OCI-LY7 (cell line): ENCODE measurements around the gene PODXL2. TPM values are rescaled to one million over a fixed set of nuclear protein-coding genes. Genes with fewer than 3 reads are reported as not detected.

Experiments used
- BruUV-seq: library from RNA; stranded (reverse); fragments of 400-500 nt; replicated peaks from 2 replicates; lab custom pipeline; 2021; lab: Mats Ljungman, UMichigan
- CTCF ChIA-PET: fragments of 300-600 bp; sonication (Branson Sonifier 250); formaldehyde crosslinking; loops from one replicate; lab custom pipeline; 2022; ENCODE audit warnings: antibody characterized with exemption; ENCODE audit not compliant: unreplicated experiment; lab: Charles Lee
- POLR2A ChIA-PET: fragments of 300-600 bp; sonication (Branson Sonifier 250); formaldehyde crosslinking; loops from one replicate; lab custom pipeline; 2022; ENCODE audit warnings: antibody characterized with exemption; lab: Charles Lee
- DNase-seq: peaks from one replicate; pipeline ENCODE4 v3.0.0-alpha.2; 2015; ENCODE audit warnings: low spot score
- H2AFZ ChIP-seq: fragments of 200-600 bp; sonication (generic), shearing (Covaris generic); 2 replicates; pipeline ENCODE4 v1.6.1; 2014; ENCODE audit warnings: mild to moderate bottlenecking, antibody characterized with exemption, low read length, moderate library complexity
- H3K27ac ChIP-seq: fragments of 200-600 bp; sonication (generic); 2 replicates; pipeline ENCODE4 v1.5.1; 2014; ENCODE audit warnings: mixed run types, low read depth, mild to moderate bottlenecking, moderate library complexity, low read length, inconsistent platforms; ENCODE audit not compliant: poor library complexity, severe bottlenecking
- H3K36me3 ChIP-seq: fragments of 200-600 bp; sonication (generic); 2 replicates; pipeline ENCODE4 v1.6.1; 2014; ENCODE audit warnings: mild to moderate bottlenecking, antibody characterized with exemption, low read length, moderate library complexity, mixed read lengths; ENCODE audit not compliant: insufficient read depth
- H3K4me1 ChIP-seq: fragments of 200-600 bp; sonication (generic); 2 replicates; pipeline ENCODE4 v1.5.1; 2014; ENCODE audit warnings: mild to moderate bottlenecking, low read length; ENCODE audit not compliant: insufficient read depth, poor library complexity, severe bottlenecking
- H3K4me2 ChIP-seq: fragments of 200-600 bp; sonication (generic); 2 replicates; pipeline ENCODE4 v1.6.1; 2014; ENCODE audit warnings: mild to moderate bottlenecking, low read length
- H3K4me3 ChIP-seq: fragments of 200-600 bp; sonication (generic); 2 replicates; pipeline ENCODE4 v1.5.1; 2014; ENCODE audit warnings: mild to moderate bottlenecking, low read depth, low read length; ENCODE audit not compliant: poor library complexity, severe bottlenecking
- H3K79me2 ChIP-seq: fragments of 200-600 bp; sonication (generic); 2 replicates; pipeline ENCODE4 v1.6.1; 2016; ENCODE audit warnings: low read depth, mild to moderate bottlenecking, low read length, moderate library complexity, mixed read lengths; ENCODE audit not compliant: insufficient read depth
- H3K9me2 ChIP-seq: fragments of 200-600 bp; sonication (generic); 2 replicates; pipeline ENCODE4 v1.6.1; 2016; ENCODE audit warnings: mild to moderate bottlenecking, low read length, mixed read lengths; ENCODE audit not compliant: insufficient read depth
- H3K9me3 ChIP-seq: fragments of 200-600 bp; sonication (generic); 2 replicates; pipeline ENCODE4 v1.6.1; 2014; ENCODE audit warnings: mild to moderate bottlenecking, mixed run types, low read length, mixed read lengths
- H4K20me1 ChIP-seq: fragments of 200-600 bp; sonication (generic); 2 replicates; pipeline ENCODE4 v1.6.1; 2014; ENCODE audit warnings: mild to moderate bottlenecking, antibody characterized with exemption, low read length, moderate library complexity, mixed read lengths; ENCODE audit not compliant: insufficient read depth
- EZH2phosphoT487 ChIP-seq: fragments of 200-600 bp; sonication (generic); IDR thresholded peaks from 2 replicates; pipeline ENCODE4 v1.6.1; 2018; ENCODE audit warnings: low read depth, borderline replicate concordance, mild to moderate bottlenecking, mixed run types, antibody characterized with exemption, low read length, moderate library complexity, mixed read lengths
- intact Hi-C: fragments of 100-400 bp; cut with micrococcal nuclease; formaldehyde crosslinking; loops from one replicate; pipeline ENCODE4 v1.10.0; 2022; ENCODE audit not compliant: unreplicated experiment
- total RNA-seq, 2 experiments: library from RNA; depleted of rRNA in 1 of 2; stranded (reverse); fragments of >200 nt in 1 of 2; shearing (Covaris generic) in 1 of 2; gene quantifications; 2 replicates each; pipeline ENCODE4 v1.2.3, GENCODE V29; 2014 to 2022
- TF ChIP-seq, protein P1 (sequence below): fragments of 200-600 bp; sonication (generic); conservative IDR thresholded peaks from 2 replicates; pipeline ENCODE4 v1.5.1; 2014; ENCODE audit warnings: mild to moderate bottlenecking, antibody characterized with exemption, low read length, moderate library complexity, mixed read lengths

PODXL2 gene
- total RNA-seq, 2 experiments from 2014 or later: 16.1 to 29.4 TPM

GRCh38 chr3:127598841-127599570, 30.0 kb upstream of the PODXL2 start:
- H3K4me2 ChIP-seq: peak overlapping the region; percentile 89
- CTCF ChIA-PET: no interaction called here
- H3K27ac ChIP-seq: peak overlapping the region; percentile 70
- peak overlapping the region; percentile 73 for H3K4me3 ChIP-seq
- no peaks in the 10 kb centered on the region; the same call in 1 of the 2 replicates for H3K9me3 ChIP-seq
- peaks cover 53% of the 10 kb centered on the region for H3K79me2 ChIP-seq
- peak; percentile 24 for DNase-seq
- POLR2A ChIA-PET: interaction anchor here (0.7 to 2.0 kb wide), 10 partner anchors 9 to 456 kb away, joined by 3 to 7 read pairs (median 3); no protein-coding TSS in a partner anchor
- no TSS peak for BruUV-seq
- peaks cover 46% of the 10 kb centered on the region for H3K4me1 ChIP-seq
- TF ChIP-seq, protein P1, sequence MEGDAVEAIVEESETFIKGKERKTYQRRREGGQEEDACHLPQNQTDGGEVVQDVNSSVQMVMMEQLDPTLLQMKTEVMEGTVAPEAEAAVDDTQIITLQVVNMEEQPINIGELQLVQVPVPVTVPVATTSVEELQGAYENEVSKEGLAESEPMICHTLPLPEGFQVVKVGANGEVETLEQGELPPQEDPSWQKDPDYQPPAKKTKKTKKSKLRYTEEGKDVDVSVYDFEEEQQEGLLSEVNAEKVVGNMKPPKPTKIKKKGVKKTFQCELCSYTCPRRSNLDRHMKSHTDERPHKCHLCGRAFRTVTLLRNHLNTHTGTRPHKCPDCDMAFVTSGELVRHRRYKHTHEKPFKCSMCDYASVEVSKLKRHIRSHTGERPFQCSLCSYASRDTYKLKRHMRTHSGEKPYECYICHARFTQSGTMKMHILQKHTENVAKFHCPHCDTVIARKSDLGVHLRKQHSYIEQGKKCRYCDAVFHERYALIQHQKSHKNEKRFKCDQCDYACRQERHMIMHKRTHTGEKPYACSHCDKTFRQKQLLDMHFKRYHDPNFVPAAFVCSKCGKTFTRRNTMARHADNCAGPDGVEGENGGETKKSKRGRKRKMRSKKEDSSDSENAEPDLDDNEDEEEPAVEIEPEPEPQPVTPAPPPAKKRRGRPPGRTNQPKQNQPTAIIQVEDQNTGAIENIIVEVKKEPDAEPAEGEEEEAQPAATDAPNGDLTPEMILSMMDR: no peak
- no peak for TF ChIP-seq EZH2phosphoT487
- no peak overlapping the region for H2AFZ ChIP-seq
- peaks cover 16% of the 10 kb centered on the region; the same call in 1 of the 2 replicates for H4K20me1 ChIP-seq
- H3K9me2 ChIP-seq: no peaks in the 10 kb centered on the region
- H3K36me3 ChIP-seq: peaks cover 58% of the 10 kb centered on the region
- intact Hi-C loops: loop anchor here (2.0 kb wide), 1 partner anchor 74 kb away; the partner anchor contains the start of gene ABTB1

GRCh38 chr3:127600749-127601456, 28.1 kb upstream of the PODXL2 start:
- Histone ChIP-seq H3K9me2 (no peaks in the 10 kb centered on the region), H3K79me2 (peaks cover 58% of the 10 kb centered on the region), H3K27ac (peak overlapping the region; percentile 11), H3K36me3 (peaks cover 70% of the 10 kb centered on the region), H4K20me1 (peaks cover 19% of the 10 kb centered on the region; the same call in 1 of the 2 replicates), H3K4me2 (peak overlapping the region; percentile 89), H2AFZ (no peak overlapping the region), H3K4me3 (peak overlapping the region; percentile 73), H3K4me1 (peaks cover 43% of the 10 kb centered on the region), H3K9me3 (no peaks in the 10 kb centered on the region; the same call in 1 of the 2 replicates)
- ChIA-PET CTCF (no interaction called here), POLR2A (interaction anchor here (0.6 kb wide), 1 partner anchor 1809 kb away, joined by 3 read pairs; no protein-coding TSS in a partner anchor)
- BruUV-seq: no TSS peak
- intact Hi-C loops: no loop called here
- TF ChIP-seq EZH2phosphoT487: no peak
- TF ChIP-seq, protein P1: no peak
- no peak for DNase-seq
